HepG2 (cell line): ENCODE results near the gene CDH23. TPM values are rescaled to one million over a fixed set of nuclear protein-coding genes. Genes with fewer than 3 reads are reported as not detected.

Experiments
- NAIF1 ChIP-seq: sonication (generic); formaldehyde crosslinking; IDR thresholded peaks from 2 replicates; pipeline ENCODE4 v1.5.0; 2020; ENCODE audit warnings: mild to moderate bottlenecking, missing genetic modification reagents, borderline replicate concordance
- NFE2 ChIP-seq: sonication (generic); formaldehyde crosslinking; IDR thresholded peaks from 2 replicates; pipeline ENCODE4 v1.4.0; 2020; ENCODE audit warnings: missing genetic modification reagents
- NONO ChIP-seq, 2 experiments: fragments of 450-650 bp in 1 of 2; sonication (generic) in 1 of 2; formaldehyde crosslinking in 1 of 2; IDR thresholded peaks in 1 of 2; conservative IDR thresholded peaks in 1 of 2; 2 replicates each; pipeline versions ENCODE4 v1.6.1 to v1.8.0; 2017 to 2022; ENCODE audit warnings: mild to moderate bottlenecking in 1 of 2, missing genetic modification reagents in 1 of 2, moderate library complexity in 1 of 2
- NRL ChIP-seq: sonication (generic); formaldehyde crosslinking; IDR thresholded peaks from 2 replicates; pipeline ENCODE4 v1.5.0; 2020; ENCODE audit warnings: missing genetic modification reagents, mild to moderate bottlenecking, moderate library complexity, borderline replicate concordance
- PAX8 ChIP-seq: sonication (generic); formaldehyde crosslinking; IDR thresholded peaks from 2 replicates; pipeline ENCODE4 v1.8.0; 2022; ENCODE audit warnings: mild to moderate bottlenecking, missing genetic modification reagents, borderline replicate concordance
- PHF8 ChIP-seq: sonication (generic); formaldehyde crosslinking; IDR thresholded peaks from 2 replicates; pipeline ENCODE4 v1.5.0; 2020; ENCODE audit warnings: missing genetic modification reagents
- SYNCRIP ChIP-seq: fragments of 200-400 bp; formaldehyde crosslinking; IDR thresholded peaks from 2 replicates; pipeline ENCODE4 v1.6.1; 2018; ENCODE audit warnings: mild to moderate bottlenecking, low read depth, low read length; ENCODE audit not compliant: insufficient read depth
- ZFY ChIP-seq: sonication (generic); formaldehyde crosslinking; IDR thresholded peaks from 2 replicates; pipeline ENCODE4 v1.4.0; 2020; ENCODE audit warnings: missing genetic modification reagents
- ZMYM4 ChIP-seq: sonication (generic); formaldehyde crosslinking; IDR thresholded peaks from 2 replicates; pipeline ENCODE4 v1.8.1; 2023; ENCODE audit warnings: mild to moderate bottlenecking, missing genetic modification reagents
- ZNF264 ChIP-seq: sonication (generic); formaldehyde crosslinking; IDR thresholded peaks from 2 replicates; pipeline ENCODE4 v1.4.0; 2020; ENCODE audit warnings: missing genetic modification reagents
- ZNF441 ChIP-seq: sonication (generic); formaldehyde crosslinking; IDR thresholded peaks from 2 replicates; pipeline ENCODE4 v1.7.0; 2021; ENCODE audit warnings: missing genetic modification reagents, borderline replicate concordance
- ZNF468 ChIP-seq: sonication (generic); formaldehyde crosslinking; IDR thresholded peaks from 2 replicates; pipeline ENCODE4 v1.8.0; 2022; ENCODE audit warnings: mild to moderate bottlenecking, moderate library complexity, missing genetic modification reagents
- ZNF549 ChIP-seq: sonication (generic); formaldehyde crosslinking; IDR thresholded peaks from 2 replicates; pipeline ENCODE4 v1.5.0; 2020; ENCODE audit warnings: missing genetic modification reagents
- ZNF562 ChIP-seq: sonication (generic); formaldehyde crosslinking; IDR thresholded peaks from 2 replicates; pipeline ENCODE4 v1.8.0; 2022; ENCODE audit warnings: missing genetic modification reagents, borderline replicate concordance
- ZNF780A ChIP-seq: sonication (generic); formaldehyde crosslinking; IDR thresholded peaks from 2 replicates; pipeline ENCODE4 v1.8.0; 2022; ENCODE audit warnings: mild to moderate bottlenecking, missing genetic modification reagents, moderate library complexity
- ZSCAN12 ChIP-seq: sonication (generic); formaldehyde crosslinking; IDR thresholded peaks from 2 replicates; pipeline ENCODE4 v1.9.0; 2021; ENCODE audit warnings: mild to moderate bottlenecking, missing genetic modification reagents
- polyA plus RNA-seq, 8 experiments: library from polyadenylated mRNA; depleted of rRNA in 3 of 8; stranded (reverse) in 7 of 8; unstranded in 1 of 8; fragments of >200 nt; fragmentation: Illumina TruSeq in 4 of 8; extraction: Trizol in 4 of 8; gene quantifications; 2 replicates each; pipeline versions ENCODE4 v1.2.1 to v1.2.3, GENCODE V29; 2011 to 2016; ENCODE audit warnings: low read depth in 4 of 8, missing spikeins in 1 of 8, mixed read lengths in 1 of 8; ENCODE audit not compliant: insufficient read depth in 1 of 8
- total RNA-seq, 5 experiments: library from RNA; depleted of rRNA; stranded (reverse); fragments of >200 nt; fragmentation: Illumina TruSeq; extraction: Trizol; gene quantifications; 2 replicates each; pipeline ENCODE4 v1.2.3, GENCODE V29; 2016; ENCODE audit warnings: low read depth in 1 of 5
- TF ChIP-seq, protein P1 (sequence below): sonication (generic); formaldehyde crosslinking; IDR thresholded peaks from 2 replicates; pipeline ENCODE4 v1.4.0; 2020; ENCODE audit warnings: missing genetic modification reagents
- TF ChIP-seq, protein P2 (sequence below): sonication (generic); formaldehyde crosslinking; IDR thresholded peaks from 2 replicates; pipeline ENCODE4 v1.9.0; 2021; ENCODE audit warnings: missing genetic modification reagents, mild to moderate bottlenecking, borderline replicate concordance
- TF ChIP-seq, protein P3 (sequence below): sonication (generic); formaldehyde crosslinking; IDR thresholded peaks from 2 replicates; pipeline ENCODE4 v1.8.0; 2022; ENCODE audit warnings: mild to moderate bottlenecking, missing genetic modification reagents; ENCODE audit not compliant: insufficient replicate concordance
- TF ChIP-seq, protein P4 (sequence below): sonication (generic); formaldehyde crosslinking; IDR thresholded peaks from 2 replicates; pipeline ENCODE4 v1.5.0; 2020; ENCODE audit warnings: mild to moderate bottlenecking, missing genetic modification reagents, borderline replicate concordance

The CDH23 gene
- total and polyA plus RNA-seq, 2 of the 13 experiments (the other 11 are each of a cell fraction or from before 2014, with no cell fraction given) = 0.13 TPM; not detected in 1

DNA sequence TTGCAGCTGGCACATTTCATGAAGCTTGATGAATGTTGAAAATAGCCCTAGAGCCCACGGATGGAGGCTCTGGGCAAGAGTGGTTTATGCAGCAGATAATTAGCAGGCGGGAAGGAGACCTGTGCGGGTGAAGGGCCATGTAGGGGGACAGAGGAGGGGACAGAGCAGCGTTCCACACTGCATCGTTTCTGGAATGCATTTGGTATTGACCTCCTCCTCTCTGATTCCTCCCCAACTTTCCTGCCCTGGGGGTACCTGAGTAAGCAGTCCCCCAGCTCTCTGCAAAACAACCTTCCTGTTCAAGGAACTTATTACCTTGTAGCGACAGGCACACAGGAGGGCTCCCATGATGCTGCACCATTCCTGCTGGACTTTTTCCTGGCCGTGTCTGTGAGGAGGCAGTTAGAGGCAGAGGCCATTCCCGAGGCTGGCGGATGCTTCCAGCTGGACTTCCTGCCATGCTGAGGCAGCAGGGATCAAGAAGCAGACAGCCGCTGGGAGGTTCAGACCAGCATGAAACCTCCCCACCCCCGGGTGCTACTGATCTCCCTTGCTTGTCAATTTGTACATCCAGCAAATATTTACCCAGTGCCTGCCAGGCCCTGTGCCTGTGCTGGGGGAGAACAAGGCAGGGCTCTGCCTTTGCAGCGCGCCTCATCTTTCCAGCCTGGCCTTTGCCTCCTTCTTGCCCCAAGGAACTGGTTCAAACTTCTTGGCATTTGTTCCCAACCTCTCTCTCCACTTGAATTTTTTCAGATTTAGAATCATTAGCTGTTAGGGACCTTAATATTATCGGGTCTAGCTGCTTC, 48.9 kb upstream of the CDH23 start (continued):
- no peak for TF ChIP-seq ZNF441 (CRISPR knock-in tag)
- TF ChIP-seq, protein P1, sequence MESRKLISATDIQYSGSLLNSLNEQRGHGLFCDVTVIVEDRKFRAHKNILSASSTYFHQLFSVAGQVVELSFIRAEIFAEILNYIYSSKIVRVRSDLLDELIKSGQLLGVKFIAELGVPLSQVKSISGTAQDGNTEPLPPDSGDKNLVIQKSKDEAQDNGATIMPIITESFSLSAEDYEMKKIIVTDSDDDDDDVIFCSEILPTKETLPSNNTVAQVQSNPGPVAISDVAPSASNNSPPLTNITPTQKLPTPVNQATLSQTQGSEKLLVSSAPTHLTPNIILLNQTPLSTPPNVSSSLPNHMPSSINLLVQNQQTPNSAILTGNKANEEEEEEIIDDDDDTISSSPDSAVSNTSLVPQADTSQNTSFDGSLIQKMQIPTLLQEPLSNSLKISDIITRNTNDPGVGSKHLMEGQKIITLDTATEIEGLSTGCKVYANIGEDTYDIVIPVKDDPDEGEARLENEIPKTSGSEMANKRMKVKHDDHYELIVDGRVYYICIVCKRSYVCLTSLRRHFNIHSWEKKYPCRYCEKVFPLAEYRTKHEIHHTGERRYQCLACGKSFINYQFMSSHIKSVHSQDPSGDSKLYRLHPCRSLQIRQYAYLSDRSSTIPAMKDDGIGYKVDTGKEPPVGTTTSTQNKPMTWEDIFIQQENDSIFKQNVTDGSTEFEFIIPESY (CRISPR knock-in tag) = peak; percentile 21; the same call in 1 of the 2 replicates
- no peak for TF ChIP-seq ZSCAN12
- TF ChIP-seq, protein P2, sequence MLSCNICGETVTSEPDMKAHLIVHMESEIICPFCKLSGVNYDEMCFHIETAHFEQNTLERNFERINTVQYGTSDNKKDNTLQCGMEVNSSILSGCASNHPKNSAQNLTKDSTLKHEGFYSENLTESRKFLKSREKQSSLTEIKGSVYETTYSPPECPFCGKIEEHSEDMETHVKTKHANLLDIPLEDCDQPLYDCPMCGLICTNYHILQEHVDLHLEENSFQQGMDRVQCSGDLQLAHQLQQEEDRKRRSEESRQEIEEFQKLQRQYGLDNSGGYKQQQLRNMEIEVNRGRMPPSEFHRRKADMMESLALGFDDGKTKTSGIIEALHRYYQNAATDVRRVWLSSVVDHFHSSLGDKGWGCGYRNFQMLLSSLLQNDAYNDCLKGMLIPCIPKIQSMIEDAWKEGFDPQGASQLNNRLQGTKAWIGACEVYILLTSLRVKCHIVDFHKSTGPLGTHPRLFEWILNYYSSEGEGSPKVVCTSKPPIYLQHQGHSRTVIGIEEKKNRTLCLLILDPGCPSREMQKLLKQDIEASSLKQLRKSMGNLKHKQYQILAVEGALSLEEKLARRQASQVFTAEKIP (CRISPR knock-in tag) = no peak
- TF ChIP-seq ZNF264 (CRISPR knock-in tag) = peak; percentile 83; the same call in 1 of the 2 replicates
- no peak for TF ChIP-seq SYNCRIP
- no peak for TF ChIP-seq NONO (IDR thresholded peaks at IDR 0.05)
- 0 out of 2 replicates have a peak, but pooled peaks have one; percentile 59 for TF ChIP-seq NONO (CRISPR knock-in tag; conservative IDR thresholded peaks at IDR 0.05)
- TF ChIP-seq, protein P3, sequence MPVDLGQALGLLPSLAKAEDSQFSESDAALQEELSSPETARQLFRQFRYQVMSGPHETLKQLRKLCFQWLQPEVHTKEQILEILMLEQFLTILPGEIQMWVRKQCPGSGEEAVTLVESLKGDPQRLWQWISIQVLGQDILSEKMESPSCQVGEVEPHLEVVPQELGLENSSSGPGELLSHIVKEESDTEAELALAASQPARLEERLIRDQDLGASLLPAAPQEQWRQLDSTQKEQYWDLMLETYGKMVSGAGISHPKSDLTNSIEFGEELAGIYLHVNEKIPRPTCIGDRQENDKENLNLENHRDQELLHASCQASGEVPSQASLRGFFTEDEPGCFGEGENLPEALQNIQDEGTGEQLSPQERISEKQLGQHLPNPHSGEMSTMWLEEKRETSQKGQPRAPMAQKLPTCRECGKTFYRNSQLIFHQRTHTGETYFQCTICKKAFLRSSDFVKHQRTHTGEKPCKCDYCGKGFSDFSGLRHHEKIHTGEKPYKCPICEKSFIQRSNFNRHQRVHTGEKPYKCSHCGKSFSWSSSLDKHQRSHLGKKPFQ (CRISPR knock-in tag) = no peak
- no peak for TF ChIP-seq ZNF780A (CRISPR knock-in tag)
- TF ChIP-seq NAIF1 (CRISPR knock-in tag) = no peak
- TF ChIP-seq PAX8 = 0 out of 2 replicates have a peak, but pooled peaks have one; percentile 65
- TF ChIP-seq ZNF549 (CRISPR knock-in tag) = no peak
- TF ChIP-seq NRL = peak; percentile 68; the same call in 1 of the 2 replicates
- peak; percentile 67 for TF ChIP-seq ZFY (CRISPR knock-in tag)
- peak; percentile 63 for TF ChIP-seq PHF8 (CRISPR knock-in tag)
- no peak for TF ChIP-seq ZNF562 (CRISPR knock-in tag)
- TF ChIP-seq ZNF468 (CRISPR knock-in tag) = no peak
- TF ChIP-seq, protein P4, sequence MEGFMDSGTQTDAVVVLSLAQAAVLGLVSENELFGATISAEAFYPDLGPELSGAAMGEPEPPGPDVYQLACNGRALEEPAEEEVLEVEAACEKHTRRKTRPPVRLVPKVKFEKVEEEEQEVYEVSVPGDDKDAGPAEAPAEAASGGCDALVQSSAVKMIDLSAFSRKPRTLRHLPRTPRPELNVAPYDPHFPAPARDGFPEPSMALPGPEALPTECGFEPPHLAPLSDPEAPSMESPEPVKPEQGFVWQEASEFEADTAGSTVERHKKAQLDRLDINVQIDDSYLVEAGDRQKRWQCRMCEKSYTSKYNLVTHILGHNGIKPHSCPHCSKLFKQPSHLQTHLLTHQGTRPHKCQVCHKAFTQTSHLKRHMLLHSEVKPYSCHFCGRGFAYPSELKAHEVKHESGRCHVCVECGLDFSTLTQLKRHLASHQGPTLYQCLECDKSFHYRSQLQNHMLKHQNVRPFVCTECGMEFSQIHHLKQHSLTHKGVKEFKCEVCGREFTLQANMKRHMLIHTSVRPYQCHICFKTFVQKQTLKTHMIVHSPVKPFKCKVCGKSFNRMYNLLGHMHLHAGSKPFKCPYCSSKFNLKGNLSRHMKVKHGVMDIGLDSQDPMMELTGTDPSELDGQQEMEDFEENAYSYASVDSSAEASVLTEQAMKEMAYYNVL = no peak
- TF ChIP-seq ZMYM4 (CRISPR knock-in tag) = peak; percentile 69
- TF ChIP-seq NFE2 (CRISPR knock-in tag) = no peak
